Erythroblast (primary cell): ENCODE results near the gene OR5H15.
"Not testable (repeated sequence)": the region's sequence is repeated elsewhere in the genome, so short reads cannot be mapped to it uniquely, and the experiment has no call there.

Experiments
- GATA1 ChIP-seq: IDR thresholded peaks from 2 replicates; pipeline ENCODE4 v1.6.1; 2011; ENCODE audit warnings: low read depth, mild to moderate bottlenecking, control low read depth, low read length, moderate library complexity
- POLR2A ChIP-seq: IDR thresholded peaks from 2 replicates; pipeline ENCODE4 v1.6.1; 2011; ENCODE audit warnings: mild to moderate bottlenecking, low read length

GRCh38 chr3:98196293-98196692 lies 29.8 kb downstream of the OR5H15 start:
- TF ChIP-seq POLR2A, GATA1: not testable (repeated sequence)
